ENCODE results near the gene CTTNBP2NL.

DNA sequence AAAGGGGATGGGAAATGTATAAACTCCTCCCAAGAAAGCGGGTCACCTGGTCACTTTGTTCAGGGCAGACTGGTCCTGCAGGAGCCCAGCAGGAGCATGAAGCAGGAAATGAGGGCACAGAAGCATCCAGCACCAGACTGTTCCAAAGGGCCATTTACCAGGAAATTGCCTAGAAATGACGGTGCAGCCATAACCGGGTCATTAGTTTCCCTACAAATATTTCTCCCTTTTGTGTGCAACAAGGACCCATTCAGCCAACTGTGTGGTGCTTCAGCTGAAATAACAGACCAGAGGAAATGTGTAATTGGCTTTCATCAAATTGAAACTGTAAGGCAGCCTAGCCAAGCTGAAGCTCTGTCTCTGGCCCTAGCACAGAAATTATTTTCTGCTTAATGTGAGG is 7.6 kb upstream of the CTTNBP2NL start:
- TF ChIP-seq NRF1 (conservative IDR thresholded peaks at IDR 0.05; ENCODE audit: low read depth, low read length) (no peak), FOXK2 (IDR thresholded peaks at IDR 0.05) (no peak), POLR2A (IDR thresholded peaks at IDR 0.05; ENCODE audit: low read depth, low read length) (no peak), SPI1 (IDR thresholded peaks at IDR 0.05; ENCODE audit: borderline replicate concordance, insufficient read depth, low read depth, low read length) (no peak), SMC3 (IDR thresholded peaks at IDR 0.05; ENCODE audit: borderline replicate concordance, low read length) (no peak), FOS (IDR thresholded peaks at IDR 0.05; ENCODE audit: borderline replicate concordance, extremely low read depth, insufficient read length) (no peak)
- TF ChIP-seq, protein P1, sequence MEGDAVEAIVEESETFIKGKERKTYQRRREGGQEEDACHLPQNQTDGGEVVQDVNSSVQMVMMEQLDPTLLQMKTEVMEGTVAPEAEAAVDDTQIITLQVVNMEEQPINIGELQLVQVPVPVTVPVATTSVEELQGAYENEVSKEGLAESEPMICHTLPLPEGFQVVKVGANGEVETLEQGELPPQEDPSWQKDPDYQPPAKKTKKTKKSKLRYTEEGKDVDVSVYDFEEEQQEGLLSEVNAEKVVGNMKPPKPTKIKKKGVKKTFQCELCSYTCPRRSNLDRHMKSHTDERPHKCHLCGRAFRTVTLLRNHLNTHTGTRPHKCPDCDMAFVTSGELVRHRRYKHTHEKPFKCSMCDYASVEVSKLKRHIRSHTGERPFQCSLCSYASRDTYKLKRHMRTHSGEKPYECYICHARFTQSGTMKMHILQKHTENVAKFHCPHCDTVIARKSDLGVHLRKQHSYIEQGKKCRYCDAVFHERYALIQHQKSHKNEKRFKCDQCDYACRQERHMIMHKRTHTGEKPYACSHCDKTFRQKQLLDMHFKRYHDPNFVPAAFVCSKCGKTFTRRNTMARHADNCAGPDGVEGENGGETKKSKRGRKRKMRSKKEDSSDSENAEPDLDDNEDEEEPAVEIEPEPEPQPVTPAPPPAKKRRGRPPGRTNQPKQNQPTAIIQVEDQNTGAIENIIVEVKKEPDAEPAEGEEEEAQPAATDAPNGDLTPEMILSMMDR (IDR thresholded peaks at IDR 0.05 in 2 of 3, conservative IDR thresholded peaks at IDR 0.05 in 1 of 3; ENCODE audit: control insufficient read depth in 2 of 3, extremely low read depth in 1 of 3, insufficient read depth in 1 of 3, low read depth in 3 of 3, low read length in 3 of 3): no peak
- TF ChIP-seq, protein P2, sequence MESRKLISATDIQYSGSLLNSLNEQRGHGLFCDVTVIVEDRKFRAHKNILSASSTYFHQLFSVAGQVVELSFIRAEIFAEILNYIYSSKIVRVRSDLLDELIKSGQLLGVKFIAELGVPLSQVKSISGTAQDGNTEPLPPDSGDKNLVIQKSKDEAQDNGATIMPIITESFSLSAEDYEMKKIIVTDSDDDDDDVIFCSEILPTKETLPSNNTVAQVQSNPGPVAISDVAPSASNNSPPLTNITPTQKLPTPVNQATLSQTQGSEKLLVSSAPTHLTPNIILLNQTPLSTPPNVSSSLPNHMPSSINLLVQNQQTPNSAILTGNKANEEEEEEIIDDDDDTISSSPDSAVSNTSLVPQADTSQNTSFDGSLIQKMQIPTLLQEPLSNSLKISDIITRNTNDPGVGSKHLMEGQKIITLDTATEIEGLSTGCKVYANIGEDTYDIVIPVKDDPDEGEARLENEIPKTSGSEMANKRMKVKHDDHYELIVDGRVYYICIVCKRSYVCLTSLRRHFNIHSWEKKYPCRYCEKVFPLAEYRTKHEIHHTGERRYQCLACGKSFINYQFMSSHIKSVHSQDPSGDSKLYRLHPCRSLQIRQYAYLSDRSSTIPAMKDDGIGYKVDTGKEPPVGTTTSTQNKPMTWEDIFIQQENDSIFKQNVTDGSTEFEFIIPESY (IDR thresholded peaks at IDR 0.05): no peak
- TF ChIP-seq, protein P3, sequence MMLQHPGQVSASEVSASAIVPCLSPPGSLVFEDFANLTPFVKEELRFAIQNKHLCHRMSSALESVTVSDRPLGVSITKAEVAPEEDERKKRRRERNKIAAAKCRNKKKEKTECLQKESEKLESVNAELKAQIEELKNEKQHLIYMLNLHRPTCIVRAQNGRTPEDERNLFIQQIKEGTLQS (IDR thresholded peaks at IDR 0.05; ENCODE audit: borderline replicate concordance, extremely low read depth, low read depth, low read length): no peak
- TF ChIP-seq, protein P4, sequence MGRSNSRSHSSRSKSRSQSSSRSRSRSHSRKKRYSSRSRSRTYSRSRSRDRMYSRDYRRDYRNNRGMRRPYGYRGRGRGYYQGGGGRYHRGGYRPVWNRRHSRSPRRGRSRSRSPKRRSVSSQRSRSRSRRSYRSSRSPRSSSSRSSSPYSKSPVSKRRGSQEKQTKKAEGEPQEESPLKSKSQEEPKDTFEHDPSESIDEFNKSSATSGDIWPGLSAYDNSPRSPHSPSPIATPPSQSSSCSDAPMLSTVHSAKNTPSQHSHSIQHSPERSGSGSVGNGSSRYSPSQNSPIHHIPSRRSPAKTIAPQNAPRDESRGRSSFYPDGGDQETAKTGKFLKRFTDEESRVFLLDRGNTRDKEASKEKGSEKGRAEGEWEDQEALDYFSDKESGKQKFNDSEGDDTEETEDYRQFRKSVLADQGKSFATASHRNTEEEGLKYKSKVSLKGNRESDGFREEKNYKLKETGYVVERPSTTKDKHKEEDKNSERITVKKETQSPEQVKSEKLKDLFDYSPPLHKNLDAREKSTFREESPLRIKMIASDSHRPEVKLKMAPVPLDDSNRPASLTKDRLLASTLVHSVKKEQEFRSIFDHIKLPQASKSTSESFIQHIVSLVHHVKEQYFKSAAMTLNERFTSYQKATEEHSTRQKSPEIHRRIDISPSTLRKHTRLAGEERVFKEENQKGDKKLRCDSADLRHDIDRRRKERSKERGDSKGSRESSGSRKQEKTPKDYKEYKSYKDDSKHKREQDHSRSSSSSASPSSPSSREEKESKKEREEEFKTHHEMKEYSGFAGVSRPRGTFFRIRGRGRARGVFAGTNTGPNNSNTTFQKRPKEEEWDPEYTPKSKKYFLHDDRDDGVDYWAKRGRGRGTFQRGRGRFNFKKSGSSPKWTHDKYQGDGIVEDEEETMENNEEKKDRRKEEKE (IDR thresholded peaks at IDR 0.05): no peak
- TF ChIP-seq, protein P5, sequence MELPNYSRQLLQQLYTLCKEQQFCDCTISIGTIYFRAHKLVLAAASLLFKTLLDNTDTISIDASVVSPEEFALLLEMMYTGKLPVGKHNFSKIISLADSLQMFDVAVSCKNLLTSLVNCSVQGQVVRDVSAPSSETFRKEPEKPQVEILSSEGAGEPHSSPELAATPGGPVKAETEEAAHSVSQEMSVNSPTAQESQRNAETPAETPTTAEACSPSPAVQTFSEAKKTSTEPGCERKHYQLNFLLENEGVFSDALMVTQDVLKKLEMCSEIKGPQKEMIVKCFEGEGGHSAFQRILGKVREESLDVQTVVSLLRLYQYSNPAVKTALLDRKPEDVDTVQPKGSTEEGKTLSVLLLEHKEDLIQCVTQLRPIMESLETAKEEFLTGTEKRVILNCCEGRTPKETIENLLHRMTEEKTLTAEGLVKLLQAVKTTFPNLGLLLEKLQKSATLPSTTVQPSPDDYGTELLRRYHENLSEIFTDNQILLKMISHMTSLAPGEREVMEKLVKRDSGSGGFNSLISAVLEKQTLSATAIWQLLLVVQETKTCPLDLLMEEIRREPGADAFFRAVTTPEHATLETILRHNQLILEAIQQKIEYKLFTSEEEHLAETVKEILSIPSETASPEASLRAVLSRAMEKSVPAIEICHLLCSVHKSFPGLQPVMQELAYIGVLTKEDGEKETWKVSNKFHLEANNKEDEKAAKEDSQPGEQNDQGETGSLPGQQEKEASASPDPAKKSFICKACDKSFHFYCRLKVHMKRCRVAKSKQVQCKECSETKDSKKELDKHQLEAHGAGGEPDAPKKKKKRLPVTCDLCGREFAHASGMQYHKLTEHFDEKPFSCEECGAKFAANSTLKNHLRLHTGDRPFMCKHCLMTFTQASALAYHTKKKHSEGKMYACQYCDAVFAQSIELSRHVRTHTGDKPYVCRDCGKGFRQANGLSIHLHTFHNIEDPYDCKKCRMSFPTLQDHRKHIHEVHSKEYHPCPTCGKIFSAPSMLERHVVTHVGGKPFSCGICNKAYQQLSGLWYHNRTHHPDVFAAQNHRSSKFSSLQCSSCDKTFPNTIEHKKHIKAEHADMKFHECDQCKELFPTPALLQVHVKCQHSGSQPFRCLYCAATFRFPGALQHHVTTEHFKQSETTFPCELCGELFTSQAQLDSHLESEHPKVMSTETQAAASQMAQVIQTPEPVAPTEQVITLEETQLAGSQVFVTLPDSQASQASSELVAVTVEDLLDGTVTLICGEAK (IDR thresholded peaks at IDR 0.05; ENCODE audit: borderline replicate concordance): no peak
- TF ChIP-seq, protein P6, sequence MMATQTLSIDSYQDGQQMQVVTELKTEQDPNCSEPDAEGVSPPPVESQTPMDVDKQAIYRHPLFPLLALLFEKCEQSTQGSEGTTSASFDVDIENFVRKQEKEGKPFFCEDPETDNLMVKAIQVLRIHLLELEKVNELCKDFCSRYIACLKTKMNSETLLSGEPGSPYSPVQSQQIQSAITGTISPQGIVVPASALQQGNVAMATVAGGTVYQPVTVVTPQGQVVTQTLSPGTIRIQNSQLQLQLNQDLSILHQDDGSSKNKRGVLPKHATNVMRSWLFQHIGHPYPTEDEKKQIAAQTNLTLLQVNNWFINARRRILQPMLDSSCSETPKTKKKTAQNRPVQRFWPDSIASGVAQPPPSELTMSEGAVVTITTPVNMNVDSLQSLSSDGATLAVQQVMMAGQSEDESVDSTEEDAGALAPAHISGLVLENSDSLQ (IDR thresholded peaks at IDR 0.05): no peak
- TF ChIP-seq, protein P7, sequence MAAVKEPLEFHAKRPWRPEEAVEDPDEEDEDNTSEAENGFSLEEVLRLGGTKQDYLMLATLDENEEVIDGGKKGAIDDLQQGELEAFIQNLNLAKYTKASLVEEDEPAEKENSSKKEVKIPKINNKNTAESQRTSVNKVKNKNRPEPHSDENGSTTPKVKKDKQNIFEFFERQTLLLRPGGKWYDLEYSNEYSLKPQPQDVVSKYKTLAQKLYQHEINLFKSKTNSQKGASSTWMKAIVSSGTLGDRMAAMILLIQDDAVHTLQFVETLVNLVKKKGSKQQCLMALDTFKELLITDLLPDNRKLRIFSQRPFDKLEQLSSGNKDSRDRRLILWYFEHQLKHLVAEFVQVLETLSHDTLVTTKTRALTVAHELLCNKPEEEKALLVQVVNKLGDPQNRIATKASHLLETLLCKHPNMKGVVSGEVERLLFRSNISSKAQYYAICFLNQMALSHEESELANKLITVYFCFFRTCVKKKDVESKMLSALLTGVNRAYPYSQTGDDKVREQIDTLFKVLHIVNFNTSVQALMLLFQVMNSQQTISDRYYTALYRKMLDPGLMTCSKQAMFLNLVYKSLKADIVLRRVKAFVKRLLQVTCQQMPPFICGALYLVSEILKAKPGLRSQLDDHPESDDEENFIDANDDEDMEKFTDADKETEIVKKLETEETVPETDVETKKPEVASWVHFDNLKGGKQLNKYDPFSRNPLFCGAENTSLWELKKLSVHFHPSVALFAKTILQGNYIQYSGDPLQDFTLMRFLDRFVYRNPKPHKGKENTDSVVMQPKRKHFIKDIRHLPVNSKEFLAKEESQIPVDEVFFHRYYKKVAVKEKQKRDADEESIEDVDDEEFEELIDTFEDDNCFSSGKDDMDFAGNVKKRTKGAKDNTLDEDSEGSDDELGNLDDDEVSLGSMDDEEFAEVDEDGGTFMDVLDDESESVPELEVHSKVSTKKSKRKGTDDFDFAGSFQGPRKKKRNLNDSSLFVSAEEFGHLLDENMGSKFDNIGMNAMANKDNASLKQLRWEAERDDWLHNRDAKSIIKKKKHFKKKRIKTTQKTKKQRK (IDR thresholded peaks at IDR 0.05; ENCODE audit: low read depth, low read length): no peak
